Measurements from ENCODE around the gene BATF.

The BATF gene

GRCh38 chr14:75563931-75564330 lies 41.7 kb downstream of the BATF start:
- no peak for DNase-seq

GRCh38 chr14:75565056-75565455 lies 42.8 kb downstream of the BATF start:
- DNase-seq = no peak

- no peak for DNase-seq
Measured at GRCh38 chr14:75566321-75566720, 44.1 kb downstream of the BATF start.

- DNase-seq = no peak
Measured at GRCh38 chr14:75566752-75567151, 44.5 kb downstream of the BATF start.

GRCh38 chr14:75568140-75568539 lies 45.9 kb downstream of the BATF start:
- DNase-seq = no peak

- no peak for DNase-seq
Measured at GRCh38 chr14:75568791-75569190, 46.5 kb downstream of the BATF start.

- no peak for DNase-seq
Measured at GRCh38 chr14:75570797-75571196, 48.5 kb downstream of the BATF start.

- no peak for DNase-seq
Measured at GRCh38 chr14:75572104-75572503, 49.8 kb downstream of the BATF start.

- no peak for DNase-seq
Measured at GRCh38 chr14:75577090-75577489, 54.8 kb downstream of the BATF start.

- peak; percentile 85 for DNase-seq
Measured at GRCh38 chr14:75577729-75578101, 55.4 kb downstream of the BATF start.

GRCh38 chr14:75578102-75578785 lies 56.0 kb downstream of the BATF start, which contains the start of gene FLVCR2:
Gene FLVCR2 (plus strand): TSS chr14:75578620. CDS start chr14:75578973, 353 bp downstream.
- peak; percentile 87 for DNase-seq

- DNase-seq = no peak
Measured at GRCh38 chr14:75578786-75579337, 56.6 kb downstream of the BATF start.

GRCh38 chr14:75579338-75579864 lies 57.1 kb downstream of the BATF start:
- DNase-seq = peak; percentile 15

GRCh38 chr14:75579882-75580281 lies 57.6 kb downstream of the BATF start:
- DNase-seq = no peak

- no peak for DNase-seq
Measured at GRCh38 chr14:75587388-75587787, 65.1 kb downstream of the BATF start.

GRCh38 chr14:75589931-75590330 lies 67.7 kb downstream of the BATF start:
- no peak for DNase-seq

- no peak for DNase-seq
Measured at GRCh38 chr14:75591331-75591946, 69.2 kb downstream of the BATF start.

- DNase-seq = no peak
Measured at GRCh38 chr14:75591987-75592575, 69.8 kb downstream of the BATF start.

GRCh38 chr14:75595226-75595625 lies 73.0 kb downstream of the BATF start:
- no peak for DNase-seq
